HepG2 (cell line): ENCODE measurements around the gene NEURL3. TPM values are rescaled to one million over a fixed set of nuclear protein-coding genes. Genes with fewer than 3 reads are reported as not detected.
A peak's percentile ranks its signal among the peaks of the same experiment; 100 is the strongest.

Experiments used
- AGO1 ChIP-seq: fragments of 200-400 bp; formaldehyde crosslinking; IDR thresholded peaks from 2 replicates; pipeline ENCODE4 v1.6.1; 2017; ENCODE audit warnings: mild to moderate bottlenecking, low read depth, low read length, moderate library complexity; ENCODE audit not compliant: poor library complexity, severe bottlenecking
- ARNT ChIP-seq: fragments of 450-650 bp; IDR thresholded peaks from 2 replicates; pipeline ENCODE4 v1.6.1; 2017
- ATRX ChIP-seq: sonication (generic); formaldehyde crosslinking; IDR thresholded peaks from 2 replicates; pipeline ENCODE4 v1.4.0; 2020; ENCODE audit warnings: missing genetic modification reagents, borderline replicate concordance
- BHLHE40 ChIP-seq: IDR thresholded peaks from 2 replicates; pipeline ENCODE4 v1.6.1; 2011; ENCODE audit warnings: low read length, improper control_type of control experiment
- HDAC2 ChIP-seq: sonication (generic); formaldehyde crosslinking; IDR thresholded peaks from 2 replicates; pipeline ENCODE4 v1.4.0; 2020; ENCODE audit warnings: missing genetic modification reagents
- KLF11 ChIP-seq: IDR thresholded peaks from 2 replicates; pipeline ENCODE4 v1.6.1; 2016; ENCODE audit warnings: missing compliant biosample characterization
- MAFG ChIP-seq: sonication (generic); formaldehyde crosslinking; IDR thresholded peaks from 2 replicates; pipeline ENCODE4 v1.5.1; 2020; ENCODE audit warnings: mild to moderate bottlenecking, missing genetic modification reagents
- MEF2D ChIP-seq: sonication (generic); formaldehyde crosslinking; IDR thresholded peaks from 2 replicates; pipeline ENCODE4 v1.5.1; 2020; ENCODE audit warnings: mild to moderate bottlenecking, missing genetic modification reagents
- MEIS1 ChIP-seq: sonication (generic); formaldehyde crosslinking; IDR thresholded peaks from 2 replicates; pipeline ENCODE4 v1.9.0; 2021; ENCODE audit warnings: mild to moderate bottlenecking, missing genetic modification reagents, moderate library complexity, borderline replicate concordance
- MEIS2 ChIP-seq: sonication (generic); formaldehyde crosslinking; IDR thresholded peaks from 2 replicates; pipeline ENCODE4 v1.9.0; 2021; ENCODE audit warnings: mild to moderate bottlenecking, missing genetic modification reagents
- NCOA2 ChIP-seq: sonication (generic); formaldehyde crosslinking; IDR thresholded peaks from 2 replicates; pipeline ENCODE4 v1.8.0; 2022; ENCODE audit warnings: inconsistent platforms
- NONO ChIP-seq, 2 experiments: fragments of 450-650 bp in 1 of 2; sonication (generic) in 1 of 2; formaldehyde crosslinking in 1 of 2; IDR thresholded peaks in 1 of 2; conservative IDR thresholded peaks in 1 of 2; 2 replicates each; pipeline versions ENCODE4 v1.6.1 to v1.8.0; 2017 to 2022; ENCODE audit warnings: mild to moderate bottlenecking in 1 of 2, missing genetic modification reagents in 1 of 2, moderate library complexity in 1 of 2
- RORA ChIP-seq: sonication (generic); formaldehyde crosslinking; IDR thresholded peaks from 2 replicates; pipeline ENCODE4 v1.5.0; 2020; ENCODE audit warnings: mild to moderate bottlenecking, missing genetic modification reagents, moderate library complexity
- TAF1 ChIP-seq: sonication (generic); formaldehyde crosslinking; IDR thresholded peaks from 2 replicates; pipeline ENCODE4 v1.4.0; 2020; ENCODE audit warnings: missing genetic modification reagents
- THAP11 ChIP-seq: IDR thresholded peaks from 2 replicates; pipeline ENCODE4 v1.6.1; 2016; ENCODE audit warnings: missing biosample characterization, missing genetic modification reagents
- ZNF660 ChIP-seq: sonication (generic); formaldehyde crosslinking; IDR thresholded peaks from 2 replicates; pipeline ENCODE4 v1.5.1; 2020; ENCODE audit warnings: mild to moderate bottlenecking, low read depth, missing genetic modification reagents, borderline replicate concordance
- polyA plus RNA-seq, 8 experiments: library from polyadenylated mRNA; depleted of rRNA in 3 of 8; stranded (reverse) in 7 of 8; unstranded in 1 of 8; fragments of >200 nt; fragmentation: Illumina TruSeq in 4 of 8; extraction: Trizol in 4 of 8; gene quantifications; 2 replicates each; pipeline versions ENCODE4 v1.2.1 to v1.2.3, GENCODE V29; 2011 to 2016; ENCODE audit warnings: low read depth in 4 of 8, missing spikeins in 1 of 8, mixed read lengths in 1 of 8; ENCODE audit not compliant: insufficient read depth in 1 of 8
- total RNA-seq, 5 experiments: library from RNA; depleted of rRNA; stranded (reverse); fragments of >200 nt; fragmentation: Illumina TruSeq; extraction: Trizol; gene quantifications; 2 replicates each; pipeline ENCODE4 v1.2.3, GENCODE V29; 2016; ENCODE audit warnings: low read depth in 1 of 5
- TF ChIP-seq, protein P1 (sequence below): sonication (generic); formaldehyde crosslinking; IDR thresholded peaks from 2 replicates; pipeline ENCODE4 v1.8.1; 2023; ENCODE audit warnings: mild to moderate bottlenecking, missing genetic modification reagents
- TF ChIP-seq, protein P2 (sequence below): sonication (generic); formaldehyde crosslinking; IDR thresholded peaks from 2 replicates; pipeline ENCODE4 v1.4.0; 2020; ENCODE audit warnings: missing genetic modification reagents
- TF ChIP-seq, protein P3 (sequence below): sonication (generic); formaldehyde crosslinking; IDR thresholded peaks from 2 replicates; pipeline ENCODE4 v1.4.0; 2020; ENCODE audit warnings: missing genetic modification reagents, borderline replicate concordance
- TF ChIP-seq, protein P4 (sequence below): sonication (generic); formaldehyde crosslinking; IDR thresholded peaks from 2 replicates; pipeline ENCODE4 v1.4.0; 2020; ENCODE audit warnings: missing genetic modification reagents
- TF ChIP-seq, protein P5 (sequence below): sonication (generic); formaldehyde crosslinking; IDR thresholded peaks from 2 replicates; pipeline ENCODE4 v1.5.1; 2020; ENCODE audit warnings: mild to moderate bottlenecking, missing genetic modification reagents, moderate library complexity

Gene NEURL3
- total and polyA plus RNA-seq, 2 of the 13 experiments (the other 11 are each of a cell fraction or from before 2014, with no cell fraction given): 0.16 to 1.2 TPM

DNA sequence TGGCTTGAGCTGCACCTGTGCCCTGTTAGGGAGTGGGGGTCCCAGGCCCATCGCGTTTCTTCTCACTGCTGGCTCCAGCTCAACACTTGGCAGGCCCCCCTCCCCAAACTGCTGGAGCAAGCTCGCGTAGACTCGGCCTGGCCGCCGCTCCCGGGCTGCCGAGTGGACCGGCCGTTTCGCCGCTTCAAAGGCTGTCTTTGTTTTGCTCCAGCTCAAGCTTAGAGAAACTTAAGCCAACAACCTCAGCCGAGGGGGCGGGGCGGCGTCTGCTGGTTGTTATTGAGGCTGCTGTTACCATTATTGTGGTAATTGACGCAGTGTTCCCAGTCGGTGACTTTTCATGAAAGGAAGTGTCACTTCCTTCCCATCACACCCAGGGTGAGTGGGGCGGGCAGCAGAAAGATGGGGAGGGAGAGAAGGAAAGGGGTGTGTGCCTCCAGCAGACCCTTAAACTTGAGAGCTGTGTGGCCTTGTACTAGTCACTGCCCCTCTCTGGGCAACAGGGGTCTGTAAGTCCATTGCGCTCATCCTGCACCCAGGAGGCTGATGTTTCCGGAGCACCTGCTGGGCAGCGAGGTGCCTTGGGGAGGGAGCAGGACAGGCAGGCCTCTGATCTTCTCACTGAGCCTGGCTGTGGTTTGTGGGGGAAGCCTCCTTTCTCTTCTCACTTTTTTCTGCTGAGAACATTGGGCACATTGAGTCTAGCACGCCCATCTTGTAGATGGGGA, 33.5 kb upstream of the NEURL3 start (continued):
- TF ChIP-seq, protein P1, sequence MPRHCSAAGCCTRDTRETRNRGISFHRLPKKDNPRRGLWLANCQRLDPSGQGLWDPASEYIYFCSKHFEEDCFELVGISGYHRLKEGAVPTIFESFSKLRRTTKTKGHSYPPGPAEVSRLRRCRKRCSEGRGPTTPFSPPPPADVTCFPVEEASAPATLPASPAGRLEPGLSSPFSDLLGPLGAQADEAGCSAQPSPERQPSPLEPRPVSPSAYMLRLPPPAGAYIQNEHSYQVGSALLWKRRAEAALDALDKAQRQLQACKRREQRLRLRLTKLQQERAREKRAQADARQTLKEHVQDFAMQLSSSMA (CRISPR knock-in tag): no peak
- TF ChIP-seq MEIS1 (CRISPR knock-in tag) (no peak), HDAC2 (CRISPR knock-in tag) (no peak), MAFG (no peak), ZNF660 (CRISPR knock-in tag) (no peak), RORA (no peak), NONO (IDR thresholded peaks at IDR 0.05) (no peak), NONO (CRISPR knock-in tag; conservative IDR thresholded peaks at IDR 0.05) (no peak), MEF2D (CRISPR knock-in tag) (0 out of 2 replicates have a peak, but pooled peaks have one; percentile 50), ARNT (no peak), KLF11 (CRISPR knock-in tag) (no peak), AGO1 (no peak), TAF1 (CRISPR knock-in tag) (no peak), NCOA2 (CRISPR knock-in tag) (no peak), ATRX (CRISPR knock-in tag) (no peak), THAP11 (peak; percentile 67), BHLHE40 (0 out of 2 replicates have a peak, but pooled peaks have one; percentile 34), MEIS2 (peak; percentile 33; the same call in 1 of the 2 replicates)
- TF ChIP-seq, protein P2, sequence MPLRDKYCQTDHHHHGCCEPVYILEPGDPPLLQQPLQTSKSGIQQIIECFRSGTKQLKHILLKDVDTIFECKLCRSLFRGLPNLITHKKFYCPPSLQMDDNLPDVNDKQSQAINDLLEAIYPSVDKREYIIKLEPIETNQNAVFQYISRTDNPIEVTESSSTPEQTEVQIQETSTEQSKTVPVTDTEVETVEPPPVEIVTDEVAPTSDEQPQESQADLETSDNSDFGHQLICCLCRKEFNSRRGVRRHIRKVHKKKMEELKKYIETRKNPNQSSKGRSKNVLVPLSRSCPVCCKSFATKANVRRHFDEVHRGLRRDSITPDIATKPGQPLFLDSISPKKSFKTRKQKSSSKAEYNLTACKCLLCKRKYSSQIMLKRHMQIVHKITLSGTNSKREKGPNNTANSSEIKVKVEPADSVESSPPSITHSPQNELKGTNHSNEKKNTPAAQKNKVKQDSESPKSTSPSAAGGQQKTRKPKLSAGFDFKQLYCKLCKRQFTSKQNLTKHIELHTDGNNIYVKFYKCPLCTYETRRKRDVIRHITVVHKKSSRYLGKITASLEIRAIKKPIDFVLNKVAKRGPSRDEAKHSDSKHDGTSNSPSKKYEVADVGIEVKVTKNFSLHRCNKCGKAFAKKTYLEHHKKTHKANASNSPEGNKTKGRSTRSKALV (CRISPR knock-in tag): no peak; the same call in 1 of the 2 replicates
- TF ChIP-seq, protein P3, sequence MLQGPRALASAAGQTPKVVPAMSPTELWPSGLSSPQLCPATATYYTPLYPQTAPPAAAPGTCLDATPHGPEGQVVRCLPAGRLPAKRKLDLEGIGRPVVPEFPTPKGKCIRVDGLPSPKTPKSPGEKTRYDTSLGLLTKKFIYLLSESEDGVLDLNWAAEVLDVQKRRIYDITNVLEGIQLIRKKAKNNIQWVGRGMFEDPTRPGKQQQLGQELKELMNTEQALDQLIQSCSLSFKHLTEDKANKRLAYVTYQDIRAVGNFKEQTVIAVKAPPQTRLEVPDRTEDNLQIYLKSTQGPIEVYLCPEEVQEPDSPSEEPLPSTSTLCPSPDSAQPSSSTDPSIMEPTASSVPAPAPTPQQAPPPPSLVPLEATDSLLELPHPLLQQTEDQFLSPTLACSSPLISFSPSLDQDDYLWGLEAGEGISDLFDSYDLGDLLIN (CRISPR knock-in tag): no peak
- TF ChIP-seq, protein P4, sequence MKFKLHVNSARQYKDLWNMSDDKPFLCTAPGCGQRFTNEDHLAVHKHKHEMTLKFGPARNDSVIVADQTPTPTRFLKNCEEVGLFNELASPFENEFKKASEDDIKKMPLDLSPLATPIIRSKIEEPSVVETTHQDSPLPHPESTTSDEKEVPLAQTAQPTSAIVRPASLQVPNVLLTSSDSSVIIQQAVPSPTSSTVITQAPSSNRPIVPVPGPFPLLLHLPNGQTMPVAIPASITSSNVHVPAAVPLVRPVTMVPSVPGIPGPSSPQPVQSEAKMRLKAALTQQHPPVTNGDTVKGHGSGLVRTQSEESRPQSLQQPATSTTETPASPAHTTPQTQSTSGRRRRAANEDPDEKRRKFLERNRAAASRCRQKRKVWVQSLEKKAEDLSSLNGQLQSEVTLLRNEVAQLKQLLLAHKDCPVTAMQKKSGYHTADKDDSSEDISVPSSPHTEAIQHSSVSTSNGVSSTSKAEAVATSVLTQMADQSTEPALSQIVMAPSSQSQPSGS (CRISPR knock-in tag): no peak
- TF ChIP-seq, protein P5, sequence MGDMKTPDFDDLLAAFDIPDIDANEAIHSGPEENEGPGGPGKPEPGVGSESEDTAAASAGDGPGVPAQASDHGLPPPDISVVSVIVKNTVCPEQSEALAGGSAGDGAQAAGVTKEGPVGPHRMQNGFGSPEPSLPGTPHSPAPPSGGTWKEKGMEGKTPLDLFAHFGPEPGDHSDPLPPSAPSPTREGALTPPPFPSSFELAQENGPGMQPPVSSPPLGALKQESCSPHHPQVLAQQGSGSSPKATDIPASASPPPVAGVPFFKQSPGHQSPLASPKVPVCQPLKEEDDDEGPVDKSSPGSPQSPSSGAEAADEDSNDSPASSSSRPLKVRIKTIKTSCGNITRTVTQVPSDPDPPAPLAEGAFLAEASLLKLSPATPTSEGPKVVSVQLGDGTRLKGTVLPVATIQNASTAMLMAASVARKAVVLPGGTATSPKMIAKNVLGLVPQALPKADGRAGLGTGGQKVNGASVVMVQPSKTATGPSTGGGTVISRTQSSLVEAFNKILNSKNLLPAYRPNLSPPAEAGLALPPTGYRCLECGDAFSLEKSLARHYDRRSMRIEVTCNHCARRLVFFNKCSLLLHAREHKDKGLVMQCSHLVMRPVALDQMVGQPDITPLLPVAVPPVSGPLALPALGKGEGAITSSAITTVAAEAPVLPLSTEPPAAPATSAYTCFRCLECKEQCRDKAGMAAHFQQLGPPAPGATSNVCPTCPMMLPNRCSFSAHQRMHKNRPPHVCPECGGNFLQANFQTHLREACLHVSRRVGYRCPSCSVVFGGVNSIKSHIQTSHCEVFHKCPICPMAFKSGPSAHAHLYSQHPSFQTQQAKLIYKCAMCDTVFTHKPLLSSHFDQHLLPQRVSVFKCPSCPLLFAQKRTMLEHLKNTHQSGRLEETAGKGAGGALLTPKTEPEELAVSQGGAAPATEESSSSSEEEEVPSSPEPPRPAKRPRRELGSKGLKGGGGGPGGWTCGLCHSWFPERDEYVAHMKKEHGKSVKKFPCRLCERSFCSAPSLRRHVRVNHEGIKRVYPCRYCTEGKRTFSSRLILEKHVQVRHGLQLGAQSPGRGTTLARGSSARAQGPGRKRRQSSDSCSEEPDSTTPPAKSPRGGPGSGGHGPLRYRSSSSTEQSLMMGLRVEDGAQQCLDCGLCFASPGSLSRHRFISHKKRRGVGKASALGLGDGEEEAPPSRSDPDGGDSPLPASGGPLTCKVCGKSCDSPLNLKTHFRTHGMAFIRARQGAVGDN (CRISPR knock-in tag): peak; percentile 65
